ENCODE results near the gene DOCK7. TPM values are rescaled to one million over a fixed set of nuclear protein-coding genes. Genes with fewer than 3 reads are reported as not detected.
"Not testable (repeated sequence)": the region's sequence is repeated elsewhere in the genome, so short reads cannot be mapped to it uniquely, and the experiment has no call there.

The DOCK7 gene
- total RNA-seq, 2 donors from 2014 or later: 7.6 to 10.7 TPM

GRCh38 chr1:62718400-62718799 lies 30.2 kb upstream of the DOCK7 start:
- H3K9me3 Mint-ChIP-seq; H3K27me3 Mint-ChIP-seq (ENCODE audit: low read depth); H3K4me3 Mint-ChIP-seq; DNase-seq; H3K27ac Mint-ChIP-seq; H3K36me3 Mint-ChIP-seq (ENCODE audit: insufficient read depth in 2 of 2); H3K4me1 Mint-ChIP-seq (ENCODE audit: low read depth); ATAC-seq (replicated peaks in 1 of 2): not testable (repeated sequence)

- no peaks in the 10 kb centered on the region for H3K36me3 Mint-ChIP-seq (ENCODE audit: insufficient read depth in 2 of 2)
- H3K9me3 Mint-ChIP-seq: no peaks in the 10 kb centered on the region
- H3K4me3 Mint-ChIP-seq: no peak overlapping the region
- H3K27ac Mint-ChIP-seq: no peak overlapping the region
- no peak for ATAC-seq (replicated peaks in 1 of 2)
- H3K4me1 Mint-ChIP-seq (ENCODE audit: low read depth): no peaks in the 10 kb centered on the region
- DNase-seq: no peak
- H3K27me3 Mint-ChIP-seq (ENCODE audit: low read depth): no peaks in the 10 kb centered on the region
Observed at GRCh38 chr1:62717483-62717882, 29.3 kb upstream of the DOCK7 start.

DNA sequence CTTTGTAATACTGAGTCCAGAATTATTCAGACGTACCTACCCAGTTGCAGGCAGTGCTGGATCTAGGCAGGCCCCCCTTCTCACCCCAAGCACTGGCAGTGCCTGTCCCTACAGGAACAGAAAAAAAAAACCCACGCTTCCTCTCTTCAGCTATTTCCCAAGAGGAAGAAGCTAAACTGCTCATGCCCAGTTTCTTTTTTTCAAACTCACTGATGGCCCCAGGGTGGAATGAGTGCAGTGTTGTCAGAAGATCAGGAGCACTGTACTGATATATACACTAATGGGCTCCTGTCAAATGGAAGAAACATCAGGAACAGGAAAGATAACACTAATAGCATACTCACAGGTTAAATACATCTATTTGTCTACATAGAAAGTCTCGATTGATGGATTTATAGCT lies 28.2 kb upstream of the DOCK7 start:
- Mint-ChIP-seq H3K27me3 (ENCODE audit: low read depth) (no peaks in the 10 kb centered on the region), H3K27ac (no peak overlapping the region), H3K4me1 (ENCODE audit: low read depth) (no peaks in the 10 kb centered on the region), H3K9me3 (no peaks in the 10 kb centered on the region), H3K36me3 (ENCODE audit: insufficient read depth in 2 of 2) (no peaks in the 10 kb centered on the region), H3K4me3 (no peak overlapping the region)
- ATAC-seq (replicated peaks in 1 of 2) (no peak), DNase-seq (no peak)

GRCh38 chr1:62712336-62713243 lies 24.4 kb upstream of the DOCK7 start:
- DNase-seq (no peak), ATAC-seq (replicated peaks in 1 of 2) (no peak)
- H3K36me3 Mint-ChIP-seq (ENCODE audit: insufficient read depth in 2 of 2): no peaks in the 10 kb centered on the region
- H3K4me1 Mint-ChIP-seq (ENCODE audit: low read depth): no peaks in the 10 kb centered on the region
- no peaks in the 10 kb centered on the region for H3K9me3 Mint-ChIP-seq
- no peak overlapping the region for H3K27ac Mint-ChIP-seq
- H3K4me3 Mint-ChIP-seq: no peak overlapping the region
- H3K27me3 Mint-ChIP-seq (ENCODE audit: low read depth): no peaks in the 10 kb centered on the region

DNA sequence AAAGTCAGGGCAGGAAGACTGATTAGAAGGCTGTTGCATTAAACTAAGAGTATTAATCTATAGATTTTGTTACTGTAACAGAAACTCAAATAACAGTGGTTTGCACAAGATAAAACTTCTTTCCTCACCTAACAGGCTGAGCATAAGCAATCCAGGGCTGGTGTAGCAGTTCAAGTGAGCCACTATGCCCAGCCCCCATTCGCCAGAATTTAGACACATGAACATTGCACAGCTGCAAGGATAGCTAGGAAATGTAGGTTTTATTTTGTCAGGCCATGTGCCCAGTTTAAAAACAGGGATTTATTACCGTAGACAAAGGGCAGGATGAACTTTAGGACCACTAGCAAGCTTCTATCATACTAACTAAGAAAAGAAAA lies 19.5 kb upstream of the DOCK7 start:
- Mint-ChIP-seq H3K27me3 (ENCODE audit: low read depth) (no peaks in the 10 kb centered on the region), H3K4me3 (no peak overlapping the region), H3K9me3 (peaks cover 1 to 2% of the 10 kb centered on the region in 2 donors), H3K27ac (no peak overlapping the region), H3K36me3 (ENCODE audit: insufficient read depth in 2 of 2) (peaks cover 2% of the 10 kb centered on the region in 2 donors), H3K4me1 (ENCODE audit: low read depth) (no peaks in the 10 kb centered on the region)
- no peak for DNase-seq
- no peak for ATAC-seq (replicated peaks in 1 of 2)

GRCh38 chr1:62706985-62707743 lies 19.0 kb upstream of the DOCK7 start:
- no peaks in the 10 kb centered on the region for H3K4me1 Mint-ChIP-seq (ENCODE audit: low read depth)
- ATAC-seq (replicated peaks in 1 of 2): no peak
- no peaks in the 10 kb centered on the region for H3K27me3 Mint-ChIP-seq (ENCODE audit: low read depth)
- H3K9me3 Mint-ChIP-seq: peaks cover 1 to 2% of the 10 kb centered on the region in 2 donors
- H3K36me3 Mint-ChIP-seq (ENCODE audit: insufficient read depth in 2 of 2): peaks cover 2% of the 10 kb centered on the region in 2 donors
- no peak overlapping the region for H3K4me3 Mint-ChIP-seq
- no peak for DNase-seq
- H3K27ac Mint-ChIP-seq: no peak overlapping the region

- H3K36me3 Mint-ChIP-seq (ENCODE audit: insufficient read depth in 2 of 2); H3K27me3 Mint-ChIP-seq (ENCODE audit: low read depth); ATAC-seq (replicated peaks in 1 of 2); DNase-seq; H3K4me1 Mint-ChIP-seq (ENCODE audit: low read depth); H3K4me3 Mint-ChIP-seq; H3K9me3 Mint-ChIP-seq; H3K27ac Mint-ChIP-seq: not testable (repeated sequence)
Observed at GRCh38 chr1:62698161-62698560, 10.0 kb upstream of the DOCK7 start.

DNA sequence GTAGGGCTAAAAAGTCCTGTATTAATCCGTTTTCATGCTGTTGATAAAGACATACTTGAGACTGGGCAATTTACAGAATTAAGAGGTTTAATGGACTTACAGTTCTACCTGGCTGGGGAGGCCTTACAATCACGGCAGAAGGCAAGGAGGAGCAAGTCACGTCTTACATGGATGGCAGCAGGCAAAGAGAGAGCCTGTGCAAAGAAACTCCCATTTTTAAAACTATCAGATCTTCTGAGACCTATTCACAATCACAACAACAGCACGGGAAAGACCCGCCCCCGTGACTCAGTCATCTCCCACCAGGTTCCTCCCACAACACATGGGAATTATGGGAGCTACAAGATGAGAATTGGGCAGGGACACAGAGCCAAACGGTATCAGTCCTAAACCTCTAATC lies 6.3 kb upstream of the DOCK7 start:
- not testable (repeated sequence) for H3K36me3 Mint-ChIP-seq (ENCODE audit: insufficient read depth in 2 of 2); H3K27ac Mint-ChIP-seq; H3K9me3 Mint-ChIP-seq; H3K27me3 Mint-ChIP-seq (ENCODE audit: low read depth); ATAC-seq (replicated peaks in 1 of 2); DNase-seq; H3K4me3 Mint-ChIP-seq
- H3K4me1 Mint-ChIP-seq (ENCODE audit: low read depth): peaks cover 11% of the 10 kb centered on the region

GRCh38 chr1:62693123-62693522 lies 4.9 kb upstream of the DOCK7 start:
- no peaks in the 10 kb centered on the region for H3K9me3 Mint-ChIP-seq
- H3K4me1 Mint-ChIP-seq (ENCODE audit: low read depth): peaks cover 16% of the 10 kb centered on the region
- peaks cover 7% of the 10 kb centered on the region for H3K27me3 Mint-ChIP-seq (ENCODE audit: low read depth)
- ATAC-seq (replicated peaks in 1 of 2) (no peak), DNase-seq (no peak)
- H3K36me3 Mint-ChIP-seq (ENCODE audit: insufficient read depth in 2 of 2): no peaks in the 10 kb centered on the region
- H3K27ac Mint-ChIP-seq: no peak overlapping the region
- no peak overlapping the region for H3K4me3 Mint-ChIP-seq

GRCh38 chr1:62691062-62691844 lies 3.1 kb upstream of the DOCK7 start:
- peaks cover 26% of the 10 kb centered on the region for H3K4me1 Mint-ChIP-seq (ENCODE audit: low read depth)
- no peak overlapping the region for H3K4me3 Mint-ChIP-seq
- H3K27me3 Mint-ChIP-seq (ENCODE audit: low read depth): peaks cover 7% of the 10 kb centered on the region
- ATAC-seq (replicated peaks in 1 of 2): no peak
- no peaks in the 10 kb centered on the region for H3K9me3 Mint-ChIP-seq
- H3K27ac Mint-ChIP-seq: no peak overlapping the region
- DNase-seq: no peak
- peaks cover 0 to 2% of the 10 kb centered on the region in 2 donors for H3K36me3 Mint-ChIP-seq (ENCODE audit: insufficient read depth in 2 of 2)

- no peaks in the 10 kb centered on the region for H3K9me3 Mint-ChIP-seq
- DNase-seq (peak in 1 of 2 donors; percentile 6), ATAC-seq (replicated peaks in 1 of 2) (peak; percentile 54 to 60)
- peaks cover 0 to 2% of the 10 kb centered on the region in 2 donors for H3K36me3 Mint-ChIP-seq (ENCODE audit: insufficient read depth in 2 of 2)
- peak overlapping the region; percentile 56 to 76 for H3K4me3 Mint-ChIP-seq
- no peak overlapping the region for H3K27ac Mint-ChIP-seq
- H3K4me1 Mint-ChIP-seq (ENCODE audit: low read depth): peaks cover 34% of the 10 kb centered on the region
- H3K27me3 Mint-ChIP-seq (ENCODE audit: low read depth): peaks cover 7% of the 10 kb centered on the region
Observed at GRCh38 chr1:62689524-62689923, 1.3 kb upstream of the DOCK7 start.

- Mint-ChIP-seq H3K27me3 (ENCODE audit: low read depth) (peaks cover 7% of the 10 kb centered on the region), H3K4me3 (peak overlapping the region; percentile 90), H3K27ac (peak overlapping the region; percentile 90), H3K4me1 (ENCODE audit: low read depth) (peaks cover 34% of the 10 kb centered on the region), H3K9me3 (no peaks in the 10 kb centered on the region), H3K36me3 (ENCODE audit: insufficient read depth in 2 of 2) (peaks cover 0 to 2% of the 10 kb centered on the region in 2 donors)
- ATAC-seq (replicated peaks in 1 of 2) (no peak), DNase-seq (no peak)
Observed at GRCh38 chr1:62688687-62689085, 500 bp upstream of the DOCK7 start.

- DNase-seq (peak; percentile 25 to 31), ATAC-seq (replicated peaks in 1 of 2) (peak; percentile 50 to 52)
- no peaks in the 10 kb centered on the region for H3K9me3 Mint-ChIP-seq
- peaks cover 0 to 2% of the 10 kb centered on the region in 2 donors for H3K36me3 Mint-ChIP-seq (ENCODE audit: insufficient read depth in 2 of 2)
- H3K4me1 Mint-ChIP-seq (ENCODE audit: low read depth): peaks cover 34% of the 10 kb centered on the region
- H3K27me3 Mint-ChIP-seq (ENCODE audit: low read depth): no peaks in the 10 kb centered on the region
- peak overlapping the region; percentile 61 for H3K27ac Mint-ChIP-seq
- H3K4me3 Mint-ChIP-seq: peak overlapping the region; percentile 93 to 94
Observed at GRCh38 chr1:62687421-62687902, 724 bp downstream of the DOCK7 start.
